HG02970 (cell line): ENCODE data around the gene NAV2.

ENCODE experiments used
- ATAC-seq: cut with Tn5 transposase; IDR thresholded peaks from one replicate; pipeline ENCODE4 v1.9.1; 2021; ENCODE audit warnings: mild to moderate bottlenecking, moderate library complexity, moderate number of reproducible peaks; ENCODE audit not compliant: unreplicated experiment, low FRiP score

Gene NAV2

GRCh38 chr11:19714387-19715363, 2.0 kb downstream of the NAV2 start:
- ATAC-seq = no peak

GRCh38 chr11:19715373-19715772, 2.7 kb downstream of the NAV2 start:
- ATAC-seq = no peak

GRCh38 chr11:19718051-19718450, 5.4 kb downstream of the NAV2 start:
- ATAC-seq = no peak

- ATAC-seq = no peak
Measured at GRCh38 chr11:19718951-19719350, 6.3 kb downstream of the NAV2 start.

GRCh38 chr11:19719960-19720359, 7.3 kb downstream of the NAV2 start:
- no peak for ATAC-seq

- no peak for ATAC-seq
Measured at GRCh38 chr11:19721176-19721575, 8.5 kb downstream of the NAV2 start.

GRCh38 chr11:19722702-19723101, 10.1 kb downstream of the NAV2 start:
- no peak for ATAC-seq

- ATAC-seq = no peak
Measured at GRCh38 chr11:19723572-19724342, 11.1 kb downstream of the NAV2 start.

GRCh38 chr11:19724765-19725164, 12.1 kb downstream of the NAV2 start:
- no peak for ATAC-seq

GRCh38 chr11:19725379-19726079, 12.9 kb downstream of the NAV2 start:
- no peak for ATAC-seq

- ATAC-seq = no peak
Measured at GRCh38 chr11:19727246-19727645, 14.6 kb downstream of the NAV2 start.

GRCh38 chr11:19728436-19728835, 15.8 kb downstream of the NAV2 start:
- no peak for ATAC-seq

GRCh38 chr11:19729141-19729540, 16.5 kb downstream of the NAV2 start:
- no peak for ATAC-seq

GRCh38 chr11:19730373-19730772, 17.7 kb downstream of the NAV2 start:
- ATAC-seq = no peak

GRCh38 chr11:19734171-19734570, 21.5 kb downstream of the NAV2 start:
- ATAC-seq = no peak

- no peak for ATAC-seq
Measured at GRCh38 chr11:19735157-19735908, 22.7 kb downstream of the NAV2 start.

- no peak for ATAC-seq
Measured at GRCh38 chr11:19735909-19736498, 23.4 kb downstream of the NAV2 start.

- ATAC-seq = no peak
Measured at GRCh38 chr11:19736831-19737230, 24.2 kb downstream of the NAV2 start.

- no peak for ATAC-seq
Measured at GRCh38 chr11:19737575-19737974, 24.9 kb downstream of the NAV2 start.

GRCh38 chr11:19738124-19738523, 25.5 kb downstream of the NAV2 start:
- no peak for ATAC-seq
